GM21360 (cell line): ENCODE results near the gene AGAP5.

Source experiments
- ATAC-seq: cut with Tn5 transposase; IDR thresholded peaks from one replicate; pipeline ENCODE4 v1.9.1; 2021; ENCODE audit warnings: mild to moderate bottlenecking, moderate library complexity; ENCODE audit not compliant: unreplicated experiment

The AGAP5 gene

GRCh38 chr10:73655990-73656298 lies 42.0 kb downstream of the AGAP5 start, which contains the start of gene SYNPO2L:
Gene SYNPO2L (minus strand): TSS chr10:73656029. CDS start chr10:73655922, 107 bp downstream.
- ATAC-seq, result no peak

DNA sequence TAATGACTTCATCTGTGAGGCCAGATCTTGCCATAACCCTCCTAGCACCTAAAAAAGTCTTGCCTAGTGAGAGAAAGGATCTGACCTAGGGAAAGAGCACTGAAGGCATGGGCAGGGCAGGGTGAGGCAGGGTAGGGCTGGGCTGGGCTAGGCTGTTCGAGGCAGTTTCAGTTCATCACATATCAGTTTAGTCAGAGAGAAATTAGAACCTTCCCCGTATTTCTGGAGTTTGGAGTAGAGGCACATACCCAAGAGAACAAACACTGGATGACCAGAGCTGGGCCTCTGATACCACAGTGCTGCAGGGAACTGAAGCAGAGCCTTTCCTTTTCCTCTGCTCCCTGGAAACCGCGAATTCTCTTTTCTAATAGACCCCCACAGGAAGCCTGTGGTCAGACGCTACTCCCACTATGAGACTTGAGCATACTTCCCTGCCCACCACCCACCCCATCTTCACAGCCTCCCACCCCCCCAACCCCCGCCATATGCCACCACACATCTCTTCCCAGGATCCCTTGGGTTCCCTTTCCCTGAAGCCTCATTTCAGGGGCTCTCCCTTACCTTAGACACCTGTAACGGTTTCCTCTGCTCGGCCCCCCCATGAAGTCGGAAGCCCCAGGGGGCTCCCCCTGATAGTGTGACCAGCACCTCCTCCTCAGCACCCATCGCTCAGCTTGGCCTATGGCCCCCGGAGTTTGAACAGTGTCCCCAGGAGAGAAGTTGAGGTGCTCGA lies 42.5 kb downstream of the AGAP5 start:
- no peak for ATAC-seq

DNA sequence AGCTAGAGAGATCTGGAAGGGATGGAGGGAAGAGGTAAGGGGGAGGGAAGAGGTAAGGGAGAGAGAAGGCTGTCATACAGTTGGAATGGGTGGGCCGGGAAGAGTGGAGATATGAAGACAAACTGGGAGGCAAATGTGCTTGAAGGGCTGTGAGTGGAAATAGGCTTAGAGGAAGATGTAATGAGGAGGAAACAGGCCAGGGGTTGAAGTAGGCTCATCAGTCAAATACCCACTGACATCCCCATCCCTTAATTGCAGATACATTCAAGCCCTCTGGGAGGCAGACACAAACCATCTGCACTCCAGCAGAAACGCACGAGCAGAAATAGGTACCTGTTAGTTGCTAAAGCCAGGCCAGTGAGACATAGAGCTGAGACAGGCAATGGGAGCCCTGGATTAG lies 44.2 kb downstream of the AGAP5 start:
- no peak for ATAC-seq

DNA sequence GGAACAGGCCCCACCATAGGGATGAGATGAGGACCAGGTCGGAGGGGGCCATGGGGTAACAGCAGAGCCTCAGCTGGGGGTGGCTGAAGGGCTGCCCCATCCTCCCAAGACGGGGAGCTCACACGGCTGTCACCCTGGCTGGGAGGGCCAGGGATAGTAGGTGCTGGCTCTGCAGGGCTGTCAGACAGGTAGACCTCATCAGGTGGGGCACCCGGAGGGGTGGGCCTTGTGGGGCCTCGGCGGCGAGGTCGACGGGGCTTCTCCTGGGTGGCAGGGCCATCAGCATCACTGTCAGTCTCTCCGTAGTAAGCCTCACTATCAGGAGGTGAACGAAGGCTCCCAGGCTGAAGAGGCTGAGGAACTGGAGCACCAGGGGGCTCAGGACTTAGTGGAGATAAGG lies 44.7 kb downstream of the AGAP5 start:
- no peak for ATAC-seq

- ATAC-seq, result no peak
Observed at GRCh38 chr10:73650537-73651331, 47.2 kb downstream of the AGAP5 start.

DNA sequence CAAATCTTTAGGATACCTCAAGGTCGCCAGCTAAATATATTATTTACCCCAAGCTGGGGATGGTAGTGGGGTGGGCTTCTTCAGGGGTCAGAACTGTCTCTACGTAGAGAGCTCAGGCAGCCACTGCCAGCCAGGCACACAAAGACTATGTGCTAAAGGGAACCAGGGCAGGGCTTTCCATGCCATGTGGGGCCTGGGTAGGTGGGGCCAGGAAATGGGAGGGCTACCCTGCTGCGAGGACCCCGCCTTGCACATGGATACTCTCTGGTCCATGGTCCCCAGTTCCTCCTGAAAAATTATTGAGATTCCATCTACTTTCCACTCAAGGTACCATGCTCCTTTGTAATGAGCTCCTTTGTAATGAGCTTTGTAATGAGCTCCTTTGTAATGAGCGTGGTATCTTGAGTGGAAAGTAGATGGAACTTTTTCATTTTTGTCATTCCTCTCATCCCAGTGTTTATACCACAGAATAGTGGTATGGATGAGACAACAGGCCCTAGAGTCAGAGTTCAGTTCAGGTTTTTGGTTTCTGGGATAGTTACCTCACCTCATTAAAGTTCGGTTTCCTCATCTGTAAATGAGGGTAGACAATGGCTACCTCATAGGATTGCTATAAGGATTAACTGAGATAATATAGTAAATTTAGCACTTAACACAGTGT lies 47.9 kb downstream of the AGAP5 start:
- ATAC-seq, result no peak

GRCh38 chr10:73648975-73649829 lies 48.7 kb downstream of the AGAP5 start:
- no peak for ATAC-seq

DNA sequence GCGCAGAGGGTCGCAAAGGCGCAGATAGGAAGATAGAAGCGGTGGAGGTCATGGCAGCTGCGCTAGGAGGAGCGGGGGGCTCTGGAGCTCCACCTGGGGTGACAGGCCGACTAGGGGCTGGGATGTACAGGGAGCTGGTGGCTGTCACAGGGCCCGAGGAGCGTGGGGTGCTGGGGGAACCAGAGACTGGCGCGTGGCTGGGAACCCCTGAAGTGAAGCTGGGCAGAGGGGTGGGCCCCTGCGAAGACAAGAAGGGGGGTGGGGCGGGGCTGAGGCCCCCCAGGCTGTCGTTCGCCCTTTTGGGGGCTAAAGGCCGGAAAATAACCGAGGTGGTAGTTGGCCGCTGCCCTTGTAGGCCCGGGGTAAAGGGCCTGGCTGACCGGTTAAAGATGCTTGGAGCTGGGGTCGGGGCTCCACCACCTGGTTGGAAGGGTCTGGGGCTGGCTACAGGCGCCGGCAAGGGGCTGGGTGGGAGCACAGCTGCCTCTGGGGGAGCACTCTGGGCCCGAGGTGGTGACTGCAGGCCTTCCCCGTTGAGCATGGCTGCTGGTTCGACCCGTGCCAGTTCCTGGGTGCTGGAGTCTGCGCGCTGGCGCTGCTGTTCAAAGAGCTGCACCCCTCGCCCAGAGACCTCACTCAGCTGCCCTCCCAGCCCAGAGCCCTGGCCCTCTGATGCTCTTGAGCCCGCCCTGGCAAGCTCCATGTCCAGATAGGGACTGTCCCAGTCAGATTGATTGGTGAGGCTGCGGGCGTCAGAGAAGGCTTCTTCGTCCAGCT lies 49.8 kb downstream of the AGAP5 start:
- ATAC-seq, result no peak

DNA sequence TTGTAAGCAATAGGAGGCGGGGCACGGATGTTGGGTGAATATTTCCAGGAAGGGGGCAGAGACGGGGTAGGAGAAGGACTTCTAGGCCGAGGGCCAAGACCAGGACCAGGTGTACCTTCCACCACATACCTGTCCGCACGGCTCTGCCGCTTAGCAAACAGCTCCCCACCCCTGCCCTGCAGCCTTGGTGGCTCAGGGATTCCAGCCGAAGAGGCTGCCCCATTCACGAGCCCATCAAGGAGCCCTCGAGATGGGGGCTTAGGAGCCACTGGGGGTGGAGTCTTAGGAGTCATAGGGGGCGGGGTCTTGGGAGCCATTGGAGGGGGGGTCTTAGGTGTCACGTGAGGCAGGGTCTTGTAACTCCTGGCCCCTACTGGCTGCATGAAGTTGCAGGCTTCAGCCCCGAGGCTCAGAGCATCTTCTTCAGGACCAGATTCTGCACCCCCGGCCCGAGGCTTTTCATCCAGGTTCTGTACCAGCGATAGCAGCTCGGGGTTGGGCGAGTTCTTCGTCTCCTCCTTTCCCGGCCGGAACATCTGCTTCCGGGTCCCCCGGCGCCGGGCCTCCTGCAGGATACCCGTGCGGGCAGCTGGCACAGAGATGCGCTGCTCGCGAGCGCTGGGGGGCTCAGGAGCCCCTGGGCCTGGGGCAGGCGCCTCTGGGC lies 50.6 kb downstream of the AGAP5 start:
- no peak for ATAC-seq

DNA sequence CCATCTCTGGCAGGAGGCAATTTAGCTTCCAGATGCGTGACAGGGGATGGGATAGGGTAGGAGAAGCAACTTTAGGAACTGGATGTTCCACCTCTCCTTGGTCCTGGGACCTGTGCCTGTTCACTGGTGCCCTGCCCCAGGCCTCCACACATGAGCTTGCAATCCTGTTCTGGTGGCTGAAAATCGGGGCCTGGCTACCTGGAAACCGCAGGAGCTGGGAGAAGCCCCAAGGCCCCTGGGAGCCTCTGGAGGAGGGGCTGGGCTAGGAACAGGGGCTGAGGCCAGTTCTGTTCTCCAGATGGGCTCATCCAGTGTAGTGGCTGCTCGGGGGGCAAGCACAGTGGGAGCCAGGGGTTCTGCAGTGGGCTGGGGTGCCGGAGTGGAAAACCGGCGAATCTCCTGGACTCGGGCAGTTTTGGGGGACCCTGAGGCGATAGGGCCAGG lies 51.3 kb downstream of the AGAP5 start:
- ATAC-seq, result no peak

GRCh38 chr10:73645251-73645650 lies 52.7 kb downstream of the AGAP5 start:
- ATAC-seq, result no peak

GRCh38 chr10:73644767-73645166 lies 53.1 kb downstream of the AGAP5 start:
- ATAC-seq, result no peak

GRCh38 chr10:73644015-73644743 lies 53.7 kb downstream of the AGAP5 start:
- ATAC-seq, result no peak

DNA sequence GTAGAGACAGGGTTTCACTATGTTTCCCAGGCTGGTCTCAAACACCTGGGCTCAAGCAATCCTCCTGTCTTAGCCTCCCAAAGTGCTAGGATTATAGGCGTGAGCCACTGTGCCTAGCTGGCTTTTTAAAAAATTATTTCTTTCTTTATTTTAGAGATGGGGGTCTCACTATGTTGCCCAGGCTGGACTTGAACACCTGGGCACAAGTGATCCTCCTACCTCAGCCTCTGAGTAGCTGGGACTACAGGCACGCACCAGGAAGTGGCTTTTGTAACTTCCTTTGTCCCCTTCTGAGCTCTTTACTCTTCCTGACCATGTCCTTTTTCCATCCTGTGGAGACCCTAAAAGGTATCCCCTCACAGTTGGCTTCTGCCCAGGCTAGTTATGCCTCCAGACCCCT lies 54.5 kb downstream of the AGAP5 start:
- no peak for ATAC-seq

GRCh38 chr10:73641328-73642060 lies 56.4 kb downstream of the AGAP5 start, which contains the start of gene MYOZ1:
Gene MYOZ1 (minus strand): TSS chr10:73641474. CDS start chr10:73640017, 1,457 bp downstream.
- no peak for ATAC-seq

DNA sequence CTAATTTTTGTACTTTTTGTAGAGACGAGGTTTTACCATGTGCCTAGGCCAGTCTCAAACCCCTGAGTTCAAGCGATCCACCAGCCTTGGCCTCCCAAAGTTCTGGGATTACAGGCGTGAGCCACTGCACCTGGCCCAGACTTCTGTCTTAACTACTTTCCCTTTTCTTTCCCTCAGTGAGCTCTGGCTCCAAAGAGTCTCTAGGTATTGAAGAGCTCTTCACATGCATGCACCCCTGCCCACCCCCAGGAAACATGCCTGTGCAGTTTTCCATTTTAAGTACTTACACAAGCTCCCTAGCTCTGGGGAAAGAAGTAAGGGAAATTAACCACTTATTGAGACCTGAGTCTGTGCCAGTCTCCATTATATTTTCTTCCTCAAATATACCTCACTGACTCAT lies 58.6 kb downstream of the AGAP5 start:
- ATAC-seq, result no peak

- ATAC-seq, result no peak
Observed at GRCh38 chr10:73635781-73636180, 62.1 kb downstream of the AGAP5 start.

DNA sequence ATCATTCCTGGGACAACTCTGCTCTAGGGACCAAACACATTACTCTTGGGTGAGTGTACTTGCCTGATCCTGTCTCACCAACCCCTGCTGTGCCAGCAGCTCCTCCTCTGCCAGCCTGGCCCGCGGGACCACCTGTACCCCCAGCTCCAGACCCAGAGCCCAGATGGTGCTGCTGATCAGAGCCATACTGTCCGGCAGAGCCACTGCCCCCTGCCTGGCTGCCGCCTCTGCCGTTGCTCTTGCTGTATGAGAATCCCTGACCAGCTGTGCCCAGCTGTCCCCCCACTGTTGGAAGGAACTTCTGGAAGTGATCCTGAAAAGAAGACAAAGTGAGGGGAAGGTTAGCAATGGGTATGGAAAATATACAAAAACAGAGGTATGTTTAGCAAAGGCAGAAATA lies 63.5 kb downstream of the AGAP5 start:
- ATAC-seq, result no peak
